CD4-positive, alpha-beta T cell treated with Interleukin-4 for 1 hour (primary cell): ENCODE measurements around the gene ZNF527.
"Not testable (repeated sequence)": the region's sequence is repeated elsewhere in the genome, so short reads cannot be mapped to it uniquely, and the experiment has no call there.

Experiments used
- DNase-seq, 2 donors: peaks; one replicate each; pipeline ENCODE4 v3.0.0-alpha.2; 2020 to 2022

The ZNF527 gene

DNA sequence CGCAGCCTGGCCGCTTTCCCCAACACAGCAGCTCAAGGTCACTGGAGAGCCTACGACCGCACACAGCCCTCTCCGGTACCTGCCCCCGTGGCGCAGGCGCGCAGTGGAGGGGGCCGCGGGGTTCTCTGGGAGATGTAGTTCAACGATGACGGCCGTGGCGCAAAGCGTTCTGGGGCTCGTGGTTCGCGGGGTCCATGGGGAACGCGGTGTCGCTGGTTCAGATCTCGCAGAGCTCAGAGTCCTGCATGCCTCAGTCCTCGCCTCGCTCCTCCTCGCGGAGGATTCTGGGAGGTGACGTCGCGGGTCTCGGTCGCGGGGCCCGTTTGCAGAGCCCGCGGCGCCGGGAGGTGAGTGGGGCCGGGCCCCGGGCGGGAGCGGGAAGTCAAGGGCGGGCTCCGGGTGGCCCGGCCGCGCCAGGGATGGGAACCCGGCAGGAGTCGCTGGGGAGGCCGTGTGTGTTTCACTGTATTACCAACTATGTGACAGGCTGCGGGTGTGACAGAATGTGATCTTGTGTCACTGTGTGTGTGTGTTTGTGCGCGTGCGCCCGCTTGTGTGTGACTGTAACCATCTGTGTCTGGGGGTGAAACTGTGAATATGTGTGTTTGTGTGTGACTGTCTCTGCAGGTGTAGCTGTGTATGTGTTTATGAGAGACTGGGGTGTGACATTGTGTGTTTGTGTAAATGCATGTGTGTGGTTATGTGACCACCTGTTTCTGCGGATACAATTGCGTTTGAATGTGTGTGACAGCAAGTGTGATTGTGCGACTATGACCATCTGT, at the start of gene ZNF527:
Gene ZNF527, plus strand, starts transcription at position 220 of the 782 bp plus-strand sequence. CDS start 3,100 bp downstream, outside the sequence.
- peak; percentile 97 to 98 for DNase-seq

DNA sequence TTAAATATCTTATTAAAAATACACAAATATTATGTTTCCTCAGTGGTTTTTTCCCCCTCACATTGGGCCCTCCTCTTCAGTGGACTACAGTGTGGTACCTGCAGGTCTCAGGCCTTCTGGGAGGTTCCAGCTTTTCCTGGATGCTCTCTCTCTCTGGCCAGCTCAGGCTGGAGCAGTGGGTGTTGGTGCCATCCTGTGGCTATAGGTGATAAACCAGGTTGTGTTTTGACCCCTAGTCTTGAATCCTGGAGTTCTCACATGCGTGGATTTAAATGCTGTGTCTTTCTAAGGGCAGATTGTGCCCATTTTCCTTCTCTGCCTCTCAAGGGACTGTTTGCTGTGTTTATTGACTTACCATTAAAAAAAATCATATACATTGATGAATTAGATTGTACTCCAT, 41.2 kb upstream of the ZNF527 start:
- DNase-seq = no peak

DNA sequence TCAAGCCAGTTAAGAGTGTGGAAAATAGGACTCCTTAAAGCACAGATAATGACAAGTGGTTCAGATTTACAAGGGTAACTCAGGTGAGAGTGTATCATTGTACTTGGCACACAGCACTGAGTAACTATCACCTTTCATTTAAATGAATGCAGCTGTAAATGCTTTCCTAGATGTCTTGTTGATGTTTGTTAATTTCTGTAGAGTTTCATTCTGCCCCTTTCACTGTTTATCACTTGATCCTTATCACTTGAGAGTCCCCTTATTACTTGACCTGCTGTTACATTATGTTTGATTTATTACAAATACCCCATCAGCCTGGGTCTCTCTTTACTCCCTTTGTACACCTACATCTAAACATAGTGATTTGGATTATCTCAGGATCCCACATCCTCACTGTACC, 38.1 kb upstream of the ZNF527 start:
- DNase-seq = no peak

DNA sequence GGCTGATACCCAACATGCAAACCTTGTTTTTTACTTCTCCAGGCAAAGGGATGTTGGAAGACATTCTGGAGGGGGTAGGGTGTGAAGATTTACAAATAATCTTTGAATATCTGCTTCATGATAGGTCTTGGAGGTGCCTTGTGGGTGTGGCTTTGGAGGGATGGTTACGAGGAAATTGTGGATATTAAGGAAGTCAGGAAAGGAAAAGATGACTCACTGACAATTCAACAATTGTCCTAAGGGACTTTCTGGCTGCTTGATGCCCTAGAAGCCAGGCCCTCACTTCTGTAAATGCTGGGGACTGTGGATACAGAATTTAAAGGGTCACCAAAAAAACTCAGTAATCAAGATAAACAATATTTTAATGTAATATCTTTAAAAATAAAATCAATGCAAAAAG, 37.4 kb upstream of the ZNF527 start:
- DNase-seq = no peak

DNA sequence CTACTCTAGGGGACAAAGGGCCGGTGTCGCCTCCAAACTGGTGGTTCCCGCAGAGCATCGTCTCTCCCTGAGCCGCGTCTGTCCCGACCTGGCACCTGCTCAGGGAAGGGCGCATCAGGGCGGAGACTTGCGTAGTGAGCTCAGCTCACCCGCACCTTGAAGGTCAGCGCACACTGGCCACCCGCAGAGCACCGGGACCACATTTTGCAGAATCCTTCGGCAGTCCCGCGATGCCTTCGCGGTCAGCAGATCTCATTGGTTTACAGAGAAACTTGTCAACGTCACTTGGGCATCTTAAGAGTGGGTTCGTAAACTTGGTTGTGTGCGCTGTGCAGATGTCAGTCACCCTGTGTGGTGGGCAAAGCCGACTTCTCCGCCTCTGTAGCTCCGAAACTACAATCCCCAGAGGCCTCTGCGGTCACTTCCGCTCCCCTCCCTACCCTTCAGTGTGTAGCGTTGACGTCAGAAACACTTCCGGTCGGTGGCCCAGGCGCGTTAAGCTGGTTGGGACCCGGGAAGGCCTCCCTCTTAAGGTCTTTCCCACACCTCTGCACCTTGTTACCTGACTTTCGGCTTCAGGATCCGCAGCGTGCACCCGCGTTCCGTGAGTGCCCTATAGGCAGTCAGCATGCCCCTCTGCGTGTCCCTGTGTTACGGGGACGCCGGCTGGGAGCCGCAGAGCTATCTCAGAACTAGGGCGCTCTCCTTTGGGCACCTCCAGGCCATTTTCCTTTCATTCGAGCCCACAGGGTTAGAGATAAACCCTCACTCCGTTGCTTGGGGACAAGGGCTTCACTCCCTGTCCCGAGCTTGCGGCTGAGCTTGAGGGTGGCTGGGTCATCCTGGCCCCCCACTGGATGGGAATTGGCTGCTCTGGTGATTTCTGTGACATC, 36.5 kb upstream of the ZNF527 start:
- peak; percentile 92 to 93 for DNase-seq

DNA sequence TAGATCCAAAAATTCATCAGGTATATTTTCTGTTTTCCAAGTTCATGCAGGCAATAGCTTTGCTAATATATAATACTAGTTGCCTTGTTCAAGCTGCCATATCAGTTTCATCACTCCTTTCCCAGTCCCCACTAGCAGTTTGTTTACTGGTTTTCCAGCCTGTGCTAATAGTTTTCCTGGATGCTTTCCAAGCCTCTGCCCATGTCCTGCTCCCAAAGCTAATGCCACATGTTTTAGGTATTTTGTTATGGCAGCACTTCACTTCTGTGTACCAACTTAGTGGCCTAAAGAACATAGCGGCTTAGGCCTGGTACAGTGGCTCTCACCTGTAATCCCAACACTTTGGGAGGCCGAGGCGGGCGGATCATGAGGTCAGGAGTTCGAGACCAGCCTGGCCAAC, 28.1 kb upstream of the ZNF527 start:
- DNase-seq = no peak

DNA sequence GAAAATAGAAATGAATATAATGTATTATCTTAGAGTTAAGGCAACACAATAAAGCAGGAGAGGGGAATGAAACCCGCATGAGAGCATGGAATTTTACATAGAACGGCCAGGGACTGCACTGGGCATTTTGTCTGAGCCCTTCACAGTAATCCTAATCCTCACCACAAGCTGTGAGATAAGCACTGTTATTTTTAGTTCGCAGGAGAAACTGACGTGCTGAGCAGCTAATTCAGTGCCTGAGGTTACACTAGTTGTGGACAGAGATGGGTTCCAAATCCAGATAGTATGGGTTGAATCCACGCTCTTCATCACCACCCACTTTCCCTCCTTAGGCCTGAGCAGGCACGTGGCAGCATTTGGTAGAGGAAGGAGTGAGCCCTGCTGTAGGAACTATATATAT, 24.8 kb upstream of the ZNF527 start:
- no peak for DNase-seq

DNA sequence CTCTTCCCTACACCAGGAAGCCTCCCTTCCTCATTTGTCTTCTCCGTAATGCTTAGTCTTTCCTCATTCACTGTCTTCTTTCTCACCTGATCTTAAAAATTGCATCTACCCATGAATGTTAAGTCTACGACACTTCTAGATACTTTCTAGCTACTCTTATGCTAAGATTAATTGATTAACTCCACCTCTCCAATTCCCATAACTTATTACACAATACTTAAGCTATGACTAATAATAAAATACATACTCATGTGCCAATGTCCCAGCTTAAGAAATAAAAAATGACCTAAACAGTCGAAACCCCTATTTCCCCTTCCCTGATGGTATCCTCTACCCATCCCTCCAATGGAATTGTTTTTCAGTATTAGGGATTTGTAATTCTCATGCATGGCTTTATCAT, 22.8 kb upstream of the ZNF527 start:
- no peak for DNase-seq

DNA sequence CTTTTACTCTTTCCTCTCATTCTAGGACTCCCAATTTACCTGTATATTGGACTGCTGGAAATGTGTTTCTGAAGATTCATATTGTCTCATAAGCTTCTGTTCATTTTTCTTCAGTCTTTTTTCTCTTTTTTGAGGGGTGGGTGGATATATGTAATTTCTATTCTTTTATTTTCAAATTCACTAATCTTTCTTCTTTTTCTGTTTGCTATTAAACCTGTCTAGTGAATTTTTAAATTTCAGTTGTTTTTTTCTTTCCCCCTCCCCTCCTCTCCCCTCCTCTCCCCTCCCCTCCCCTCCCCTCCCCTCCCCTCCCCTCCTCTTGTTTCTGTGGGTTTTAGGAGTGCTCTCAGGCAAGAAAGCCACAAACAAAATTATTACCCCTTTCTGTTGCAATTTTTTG, 16.9 kb upstream of the ZNF527 start:
- no peak for DNase-seq

DNA sequence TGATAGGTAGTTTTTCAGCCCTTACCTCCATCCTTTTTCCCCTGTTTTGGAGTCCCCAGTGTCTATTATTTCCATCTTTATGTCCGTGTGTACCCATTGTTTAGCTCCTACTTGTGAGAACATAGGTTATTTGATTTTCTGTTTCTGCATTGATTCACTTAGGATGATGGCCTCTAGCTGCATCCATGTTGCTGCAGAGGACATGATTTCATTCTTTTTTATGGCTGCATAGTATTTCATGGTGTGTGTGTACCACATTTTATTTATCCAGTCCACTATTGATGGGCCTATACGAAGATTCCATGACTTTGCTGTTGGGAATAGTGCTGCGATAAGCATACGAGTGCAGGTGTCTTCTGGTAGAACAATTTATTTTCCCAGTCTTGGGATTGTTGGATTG, 15.0 kb upstream of the ZNF527 start:
- DNase-seq = no peak

DNA sequence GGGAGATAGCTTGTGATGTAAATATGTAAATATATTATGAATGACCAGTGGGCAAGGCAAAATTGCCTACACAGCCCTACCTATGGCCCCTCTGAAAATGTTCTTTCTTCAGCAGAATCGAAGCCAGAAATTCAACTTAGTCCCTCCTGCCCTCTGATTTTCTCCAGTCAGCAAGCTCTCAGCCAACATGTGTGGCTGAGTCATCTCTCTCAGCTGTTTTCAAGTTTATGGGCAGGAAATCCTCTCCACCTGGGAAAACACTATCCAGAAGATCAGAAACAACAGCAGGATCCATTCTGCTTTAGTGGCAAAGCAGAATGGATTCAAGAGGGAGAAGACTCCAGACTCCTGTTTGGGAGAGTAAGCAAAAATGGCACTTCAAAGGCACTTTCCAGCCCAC, 8.9 kb upstream of the ZNF527 start:
- DNase-seq = no peak

DNA sequence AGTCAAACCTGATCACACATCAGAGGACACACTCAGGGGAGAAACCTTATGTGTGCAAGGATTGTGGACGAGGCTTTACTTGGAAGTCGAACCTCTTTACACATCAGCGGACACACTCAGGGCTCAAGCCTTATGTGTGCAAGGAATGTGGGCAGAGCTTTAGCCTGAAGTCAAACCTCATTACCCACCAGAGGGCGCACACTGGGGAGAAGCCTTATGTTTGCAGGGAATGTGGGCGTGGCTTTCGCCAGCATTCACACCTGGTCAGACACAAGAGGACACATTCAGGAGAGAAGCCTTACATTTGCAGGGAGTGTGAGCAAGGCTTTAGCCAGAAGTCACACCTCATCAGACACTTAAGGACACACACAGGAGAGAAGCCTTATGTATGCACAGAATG, 8.2 kb upstream of the ZNF527 start:
- DNase-seq = no peak

DNA sequence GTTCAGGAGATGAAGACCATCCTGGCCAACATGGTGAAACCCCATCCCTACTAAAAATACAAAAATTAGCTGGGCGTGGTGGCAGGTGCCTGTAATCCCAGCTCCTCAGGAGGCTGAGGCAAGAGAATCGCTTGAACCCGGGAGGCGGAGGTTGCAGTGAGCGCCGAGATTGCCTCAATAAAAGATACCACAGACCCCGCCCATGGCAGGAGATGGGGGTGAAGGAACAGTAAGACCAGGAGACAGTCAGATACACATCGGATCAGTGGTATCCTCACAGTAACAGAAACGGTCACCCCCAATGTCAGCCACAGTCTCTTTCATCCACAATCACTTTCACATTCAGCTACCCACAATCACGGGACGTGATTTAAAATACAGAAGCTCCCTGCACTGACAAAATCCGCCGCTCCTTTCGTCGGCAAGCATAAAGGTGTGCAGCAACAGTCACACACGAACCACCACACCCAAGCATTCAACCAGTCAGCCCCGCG, 466 bp upstream of the ZNF527 start:
- DNase-seq = not testable (repeated sequence)

DNA sequence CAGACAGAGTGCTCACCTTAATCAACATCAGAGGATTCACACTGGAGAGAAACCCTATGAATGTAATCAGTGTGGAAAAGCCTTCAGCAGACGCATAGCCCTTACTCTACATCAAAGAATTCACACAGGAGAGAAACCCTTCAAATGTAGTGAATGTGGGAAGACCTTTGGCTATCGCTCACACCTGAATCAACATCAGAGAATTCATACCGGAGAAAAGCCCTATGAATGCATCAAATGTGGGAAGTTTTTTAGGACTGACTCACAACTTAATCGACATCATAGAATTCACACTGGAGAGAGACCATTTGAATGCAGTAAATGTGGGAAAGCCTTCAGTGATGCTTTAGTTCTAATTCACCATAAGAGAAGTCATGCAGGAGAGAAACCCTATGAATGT, 18.3 kb downstream of the ZNF527 start:
- DNase-seq = no peak

DNA sequence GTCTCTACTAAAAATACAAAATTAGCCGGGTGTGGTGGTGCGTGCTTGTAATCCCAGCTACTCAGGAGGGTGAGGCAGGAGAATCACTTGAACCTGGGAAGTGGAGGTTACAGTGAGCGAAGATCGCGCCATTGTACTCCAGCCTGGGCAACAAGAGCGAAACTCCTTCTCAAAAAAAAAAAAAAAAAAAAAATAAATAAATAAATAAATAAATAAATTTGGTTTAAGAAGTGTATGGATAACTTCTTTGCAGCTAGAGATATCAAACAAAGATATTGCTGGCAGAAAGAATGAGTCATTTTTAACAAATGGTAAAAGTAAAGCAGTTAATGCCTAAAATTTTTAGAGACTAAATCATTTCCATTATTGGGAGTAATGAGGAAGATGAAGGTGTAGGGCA, 20.5 kb downstream of the ZNF527 start:
- not testable (repeated sequence) for DNase-seq

DNA sequence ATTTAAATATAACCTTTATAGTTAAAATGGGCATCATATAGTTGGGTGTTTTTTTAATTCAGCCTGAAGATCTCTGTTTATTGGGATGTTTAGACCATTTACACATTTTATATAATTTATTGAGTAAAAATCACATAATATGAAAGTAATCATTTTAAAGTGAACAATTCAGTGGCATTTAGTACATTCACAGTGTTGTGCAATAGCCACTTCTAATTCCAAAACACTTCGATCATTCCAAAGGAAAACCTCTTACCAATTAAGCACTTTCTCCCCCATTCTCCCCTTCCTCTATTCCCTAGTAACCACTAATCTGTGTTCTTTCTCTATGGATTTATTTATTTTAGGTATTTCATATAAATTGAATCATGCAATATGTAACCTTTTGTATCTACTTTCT, 30.2 kb downstream of the ZNF527 start:
- DNase-seq = no peak

DNA sequence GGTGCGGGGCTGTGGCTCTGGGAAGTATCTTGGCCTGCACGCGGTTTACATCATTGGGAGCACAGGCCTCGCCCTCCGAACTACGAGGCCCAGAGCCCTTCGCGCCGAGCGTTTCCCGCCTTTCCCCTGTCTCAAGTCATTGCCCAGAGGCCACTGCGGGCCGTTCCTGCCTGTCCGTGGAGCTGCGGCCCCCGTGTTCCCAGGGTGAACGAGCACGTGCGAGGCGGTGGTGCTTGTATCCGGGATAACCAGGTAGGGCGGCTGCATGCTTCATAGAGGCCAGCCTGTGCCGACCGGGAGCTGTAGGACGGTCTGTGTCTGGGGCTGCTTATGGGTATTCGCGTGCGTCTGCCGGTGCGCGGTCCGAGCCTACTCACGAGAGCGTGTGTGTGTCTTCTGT, 32.5 kb downstream of the ZNF527 start:
- DNase-seq = no peak

DNA sequence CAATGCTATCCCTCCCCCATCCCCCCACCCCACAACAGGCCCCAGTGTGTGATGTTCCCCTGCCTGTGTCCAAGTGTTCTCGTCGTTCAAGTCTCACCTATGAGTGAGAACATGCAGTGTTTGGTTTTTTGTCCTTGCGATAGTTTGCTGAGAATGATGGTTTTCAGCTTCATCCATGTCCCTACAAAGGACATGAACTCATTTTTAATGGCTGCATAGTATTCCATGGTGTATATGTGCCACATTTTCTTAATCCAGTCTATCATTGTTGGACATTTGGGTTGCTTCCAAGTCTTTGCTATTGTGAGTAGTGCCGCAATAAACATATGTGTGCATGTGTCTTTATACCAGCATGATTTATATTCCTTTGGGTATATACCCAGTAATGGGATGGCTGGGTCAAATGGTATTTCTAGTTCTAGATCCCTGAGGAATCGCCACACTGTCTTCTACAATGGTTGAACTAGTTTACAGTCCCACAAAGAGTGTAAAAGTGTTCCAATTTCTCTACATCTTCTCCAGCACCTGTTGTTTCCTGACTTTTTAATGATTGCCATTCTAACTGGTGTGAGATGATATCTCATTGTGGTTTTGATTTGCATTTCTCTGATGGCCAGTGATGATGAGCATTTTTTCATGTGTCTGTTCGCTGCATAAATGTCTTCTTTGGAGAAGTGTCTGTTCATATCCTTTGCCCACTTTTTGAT, 35.4 kb downstream of the ZNF527 start:
- not testable (repeated sequence) for DNase-seq

DNA sequence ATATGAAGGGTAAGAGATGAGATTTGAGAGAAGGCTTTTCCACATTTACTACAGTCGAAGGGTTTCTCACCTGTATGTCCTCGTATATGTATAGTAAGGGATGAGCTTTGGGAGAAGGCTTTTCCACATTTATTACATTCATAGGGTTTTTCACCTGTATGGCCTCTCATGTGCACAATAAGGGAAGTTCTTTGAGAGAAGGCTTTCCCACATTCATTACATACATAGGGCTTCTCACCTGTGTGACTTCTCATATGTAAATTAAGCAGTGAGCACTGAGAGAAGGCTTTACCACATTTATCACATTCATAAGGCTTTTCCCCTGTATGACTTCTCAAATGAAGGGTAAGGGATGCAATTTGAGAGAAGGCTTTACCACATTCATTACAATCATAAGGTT, 41.8 kb downstream of the ZNF527 start:
- DNase-seq = no peak

DNA sequence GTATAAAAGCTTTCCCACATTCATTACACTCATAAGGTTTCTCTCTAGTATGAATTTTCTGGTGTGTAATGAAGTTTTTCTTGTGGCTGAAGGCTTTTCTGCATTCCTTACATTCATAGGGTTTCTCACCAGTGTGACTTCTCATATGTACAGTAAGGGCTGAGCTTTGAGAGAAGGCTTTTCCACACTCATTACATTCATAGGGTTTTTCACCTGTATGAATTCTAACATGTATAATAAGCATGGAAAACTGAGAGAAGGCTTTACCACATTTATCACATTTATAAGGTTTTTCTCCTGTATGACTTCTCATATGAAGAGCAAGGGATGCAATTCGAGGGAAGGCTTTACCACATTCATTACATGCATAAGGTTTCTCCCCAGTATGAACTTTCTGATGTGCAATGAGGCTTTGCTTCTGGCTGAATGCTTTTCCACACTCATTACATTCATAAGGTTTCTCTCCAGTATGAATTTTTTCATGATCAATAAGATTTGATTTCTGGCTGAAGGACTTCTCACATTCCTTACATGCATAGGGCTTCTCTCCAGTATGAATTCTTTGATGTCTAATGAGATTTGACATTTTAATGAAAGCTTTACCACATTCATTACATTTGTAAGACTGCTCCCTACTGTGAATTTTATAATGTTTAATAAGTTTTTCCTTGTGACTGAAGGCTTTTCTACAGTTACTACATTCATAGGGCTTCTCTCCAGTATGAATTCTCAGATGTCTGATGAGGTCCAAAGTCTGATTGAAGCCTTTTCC, 42.6 kb downstream of the ZNF527 start:
- DNase-seq = no peak
